Breast epithelium (tissue), 3 donors: Measurements from ENCODE around the gene RBBP8NL.

Source experiments
- POLR2A ChIP-seq: fragments of 450-650 bp; IDR thresholded peaks from one replicate; pipeline ENCODE4 v1.6.1; 2016; ENCODE audit warnings: antibody characterized with exemption, mild to moderate bottlenecking, moderate library complexity
- POLR2AphosphoS5 ChIP-seq, 3 donors: sonication (generic); formaldehyde crosslinking; IDR thresholded peaks; one replicate each; pipeline ENCODE4 v1.6.1; 2017; ENCODE audit warnings: antibody characterized with exemption in 3 of 3

- TF ChIP-seq POLR2A (no peak), POLR2AphosphoS5 (IDR thresholded peaks at IDR 0.05) (no peak)
Observed at GRCh38 chr20:62423326-62423706, 4.0 kb downstream of the RBBP8NL start.
